LHCN-M2 (cell line): ENCODE data around the gene PLSCR1. TPM values are rescaled to one million over a fixed set of nuclear protein-coding genes. Genes with fewer than 3 reads are reported as not detected.
A peak's percentile ranks its signal among the peaks of the same experiment; 100 is the strongest.
"Not testable (repeated sequence)": the region's sequence is repeated elsewhere in the genome, so short reads cannot be mapped to it uniquely, and the experiment has no call there.

Source experiments
- DNase-seq: peaks from one replicate; pipeline ENCODE4 v3.0.0-alpha.2; 2012; ENCODE audit warnings: low read depth
- total RNA-seq: library from RNA; depleted of rRNA; stranded (reverse); fragments of >200 nt; gene quantifications from 2 replicates; pipeline ENCODE4 v1.2.3, GENCODE V29; 2014

PLSCR1 gene
- total RNA-seq, 1 experiment from 2014 or later = 214 TPM

GRCh38 chr3:146550070-146550615, 5.7 kb upstream of the PLSCR1 start:
- no peak for DNase-seq

DNA sequence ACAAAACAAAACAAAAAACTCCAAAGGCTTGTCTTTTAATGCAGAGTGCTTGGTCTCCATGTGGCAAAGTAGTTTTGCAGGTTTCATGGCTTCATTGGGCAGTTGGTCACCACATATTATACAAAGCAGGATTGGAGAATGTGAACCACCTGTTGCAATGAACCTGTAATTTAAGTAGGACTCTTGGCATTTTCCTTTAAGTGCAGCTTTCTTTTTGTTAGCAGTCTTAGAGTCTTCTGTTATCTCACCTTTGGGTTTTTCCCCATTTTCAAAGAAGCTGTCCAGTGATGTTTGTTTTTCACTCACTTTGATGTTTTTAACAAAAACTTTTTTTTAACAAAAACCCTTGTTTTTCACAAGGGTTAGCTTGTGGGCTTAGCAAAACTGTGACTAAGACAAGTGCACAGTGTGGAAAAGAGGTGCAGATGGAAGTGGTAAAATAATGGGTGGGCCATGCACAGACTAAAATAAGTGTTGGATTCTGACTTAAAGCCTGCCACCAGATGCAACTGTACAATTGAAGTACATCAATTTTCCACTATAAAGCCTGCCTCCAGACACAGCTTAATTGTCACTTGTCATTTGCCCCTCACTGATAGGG, 2.9 kb upstream of the PLSCR1 start:
- no peak for DNase-seq

DNA sequence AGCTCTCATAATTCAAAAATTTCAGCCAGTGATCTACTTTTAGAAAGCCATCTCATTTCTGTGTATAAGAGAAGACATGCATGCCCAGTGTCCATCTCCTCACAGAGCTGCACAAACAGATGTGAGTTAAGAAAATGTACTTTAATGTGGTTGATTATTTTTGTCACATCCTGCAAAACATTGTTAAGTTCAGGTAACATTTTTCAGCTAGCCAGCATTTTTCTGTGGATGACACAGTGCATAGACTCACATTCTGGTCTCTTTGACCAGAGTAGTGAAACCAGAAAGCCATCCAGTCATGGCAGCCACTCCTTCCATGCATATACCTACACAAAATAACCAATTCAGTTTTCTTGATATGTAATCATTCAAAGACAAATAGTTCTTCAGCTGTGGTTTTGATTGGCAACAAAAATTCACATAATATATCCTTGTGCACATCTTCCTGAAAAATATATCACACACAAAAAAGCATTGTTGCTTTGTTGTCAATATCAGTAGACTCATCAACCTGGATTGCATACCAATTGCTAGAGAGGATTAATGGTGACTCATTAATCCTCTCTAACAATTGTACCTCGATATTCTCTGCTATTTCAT, 2.1 kb upstream of the PLSCR1 start:
- no peak for DNase-seq

DNA sequence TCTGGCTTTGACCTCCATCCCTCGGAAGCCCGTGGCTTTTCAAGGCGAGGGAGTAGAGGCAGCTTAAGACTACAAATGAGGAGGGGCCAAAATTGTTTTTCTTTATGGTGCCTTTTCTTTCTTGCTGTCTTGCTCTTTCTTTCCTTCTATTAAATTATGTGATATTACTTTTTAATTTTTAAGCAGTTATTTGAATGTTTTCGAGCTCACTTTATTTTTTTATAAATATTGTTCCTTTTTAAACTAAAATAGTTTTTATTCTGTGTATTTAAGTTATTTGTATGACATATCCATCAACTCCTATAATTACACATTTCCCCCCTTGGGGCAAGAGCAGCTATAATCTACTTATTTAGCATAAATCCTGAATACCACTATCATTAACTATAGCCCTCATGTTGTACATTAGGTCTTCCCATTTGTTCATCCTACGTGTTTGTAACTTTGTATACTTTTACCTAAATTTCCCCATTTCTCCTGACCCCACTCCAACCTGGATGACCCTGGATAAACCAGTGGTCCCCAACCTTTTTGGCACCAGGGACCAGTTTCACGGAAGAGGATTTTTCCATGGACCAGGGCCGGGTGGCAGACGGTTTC, 622 bp upstream of the PLSCR1 start:
- DNase-seq = no peak

DNA sequence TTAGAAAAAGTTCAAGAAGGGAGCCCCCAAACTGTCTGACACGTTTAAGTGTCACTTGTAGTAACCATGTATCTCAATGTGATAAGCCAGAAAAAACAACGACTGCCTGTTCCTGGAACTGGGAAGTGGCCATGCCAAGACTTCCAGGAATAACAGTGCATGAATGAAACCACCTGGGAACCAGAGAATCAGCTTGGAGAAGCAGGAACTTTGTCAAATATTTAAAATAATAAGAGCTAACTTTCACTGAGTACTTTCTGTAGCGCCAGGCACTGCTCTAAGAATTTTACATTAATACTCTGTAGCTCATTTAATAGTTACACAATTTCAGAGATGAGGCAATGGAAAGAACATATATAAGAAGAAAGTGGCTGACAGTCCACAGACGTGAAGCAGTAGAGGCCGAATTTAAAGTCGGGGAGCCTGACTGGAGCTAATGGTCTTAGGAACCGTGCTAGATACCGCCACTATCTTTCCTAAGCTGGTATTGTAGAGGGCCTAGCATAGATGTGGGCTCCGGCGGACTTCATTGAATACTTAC, 876 bp downstream of the PLSCR1 start:
- DNase-seq = no peak

- no peak for DNase-seq
Observed at GRCh38 chr3:146542978-146543377, 1.4 kb downstream of the PLSCR1 start.

DNA sequence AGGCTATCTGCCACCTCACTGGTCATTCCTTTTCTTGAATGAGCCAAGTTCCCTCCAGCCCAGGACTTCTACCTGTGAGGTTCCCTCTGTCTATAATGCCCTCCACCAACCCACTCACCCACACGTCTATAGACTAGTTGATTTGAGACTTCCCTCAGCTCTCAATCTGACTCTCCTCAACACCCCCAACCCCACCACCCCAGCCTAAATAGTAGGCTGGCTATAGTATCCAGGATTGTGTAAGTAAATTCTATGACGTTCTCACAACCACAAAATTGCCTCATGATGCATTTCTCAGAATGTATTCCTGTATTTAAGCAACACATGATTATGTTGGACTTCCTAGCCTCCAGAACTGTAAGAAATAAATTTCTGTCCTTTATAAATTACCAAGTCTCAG, 2.2 kb downstream of the PLSCR1 start:
- DNase-seq = no peak

DNA sequence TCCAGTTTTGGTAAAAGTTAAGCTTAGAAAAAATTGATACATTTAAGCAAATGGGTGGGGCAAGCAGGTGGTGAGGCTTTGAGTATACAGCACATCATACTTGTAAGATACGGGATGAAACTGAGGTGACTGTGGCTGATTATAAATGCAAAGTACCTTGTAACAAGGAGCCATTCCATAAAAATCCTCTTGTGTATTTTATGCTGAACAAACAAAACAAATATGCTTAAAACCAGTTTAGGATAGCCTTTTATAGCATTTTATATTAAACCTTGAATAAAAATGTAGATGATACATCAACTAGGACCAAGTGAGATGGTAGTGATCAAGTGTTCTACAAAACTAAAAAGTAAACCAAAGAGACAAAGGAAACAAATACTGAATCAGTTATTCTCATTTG, 3.4 kb downstream of the PLSCR1 start:
- no peak for DNase-seq

- DNase-seq = no peak
Observed at GRCh38 chr3:146540236-146540635, 4.2 kb downstream of the PLSCR1 start.

DNA sequence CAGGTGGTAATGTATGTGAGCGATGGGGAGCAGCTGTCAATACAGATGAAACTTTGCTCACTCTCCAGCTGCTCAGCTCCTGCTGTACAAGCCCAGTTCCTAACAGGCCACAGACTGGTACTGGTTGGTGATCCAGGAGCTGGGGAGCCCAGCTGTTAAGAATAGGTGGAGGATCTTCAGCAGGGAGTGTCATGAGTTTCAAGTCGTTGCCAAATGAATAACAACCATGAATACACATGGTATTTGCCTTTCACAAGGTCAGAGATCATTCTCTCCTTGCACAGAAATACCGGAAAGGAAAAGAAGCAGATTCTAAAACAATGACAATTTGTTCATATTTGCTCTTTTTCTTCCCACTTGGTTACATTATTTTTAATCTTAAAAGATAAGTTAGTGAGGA, 5.1 kb downstream of the PLSCR1 start:
- DNase-seq = peak; percentile 73

- no peak for DNase-seq
Observed at GRCh38 chr3:146537603-146538002, 6.8 kb downstream of the PLSCR1 start.

GRCh38 chr3:146536681-146537080, 7.7 kb downstream of the PLSCR1 start:
- no peak for DNase-seq

GRCh38 chr3:146532406-146532805, 12.0 kb downstream of the PLSCR1 start:
- DNase-seq = no peak

DNA sequence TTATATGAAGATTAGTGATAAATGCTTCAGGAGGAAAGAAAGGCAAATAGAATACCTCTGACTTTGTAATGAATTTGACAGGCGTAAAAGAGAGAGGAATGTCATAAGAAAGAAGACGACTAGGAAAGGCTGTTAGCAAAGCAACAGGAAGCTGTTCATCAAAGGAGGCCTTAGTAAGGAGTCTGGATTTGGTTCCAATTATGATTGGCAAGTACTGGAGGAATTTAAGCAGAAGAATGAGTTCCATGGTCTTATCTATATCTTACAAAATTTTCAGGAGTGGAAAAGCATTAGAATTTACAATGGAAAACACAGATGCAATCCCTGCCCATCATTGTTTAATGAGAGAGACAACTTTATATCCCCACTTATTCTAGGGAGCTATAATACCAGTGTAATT, 13.8 kb downstream of the PLSCR1 start:
- no peak for DNase-seq

- DNase-seq = no peak
Observed at GRCh38 chr3:146529021-146529420, 15.4 kb downstream of the PLSCR1 start.

GRCh38 chr3:146524961-146525360, 19.4 kb downstream of the PLSCR1 start:
- DNase-seq = no peak

DNA sequence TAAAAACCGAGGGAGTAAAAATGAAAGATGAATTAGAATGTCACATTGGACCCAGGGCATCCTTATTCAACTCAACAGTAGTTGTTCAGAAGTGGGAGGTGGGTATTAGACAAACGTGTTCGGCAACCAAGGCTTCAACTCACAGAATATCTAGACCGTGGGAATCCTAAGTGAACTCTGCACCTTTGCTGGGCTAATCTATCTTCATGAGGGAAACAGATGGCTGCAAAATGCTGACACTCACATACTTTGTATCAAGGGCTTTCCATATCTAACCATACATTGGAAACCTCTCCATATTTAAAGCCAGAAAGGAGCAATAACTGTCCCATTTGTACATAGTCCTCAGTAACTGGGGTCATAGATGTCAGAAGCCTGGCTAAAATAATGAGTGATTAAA, 20.9 kb downstream of the PLSCR1 start:
- DNase-seq = no peak

- DNase-seq = not testable (repeated sequence)
Observed at GRCh38 chr3:146522174-146523158, 21.9 kb downstream of the PLSCR1 start.

DNA sequence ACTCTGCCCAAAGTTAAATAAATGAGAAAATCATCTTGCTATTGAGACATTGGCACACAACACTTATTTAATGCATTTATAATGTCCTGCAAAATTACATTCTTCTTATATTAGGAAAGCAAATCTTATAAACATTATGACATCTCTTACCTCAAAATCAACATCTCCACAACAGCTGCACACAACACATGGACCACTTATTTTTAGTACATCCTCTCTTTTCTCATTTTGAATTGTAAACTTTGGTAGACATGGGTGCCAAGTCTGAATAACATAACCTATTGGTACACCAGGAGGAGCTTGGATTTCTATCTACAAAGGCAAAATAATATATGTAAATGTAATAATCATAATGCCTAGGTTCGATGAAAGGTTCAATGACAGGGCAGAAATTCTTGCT, 23.0 kb downstream of the PLSCR1 start:
- peak; percentile 75 for DNase-seq

GRCh38 chr3:146519810-146520209, 24.6 kb downstream of the PLSCR1 start:
- no peak for DNase-seq

DNA sequence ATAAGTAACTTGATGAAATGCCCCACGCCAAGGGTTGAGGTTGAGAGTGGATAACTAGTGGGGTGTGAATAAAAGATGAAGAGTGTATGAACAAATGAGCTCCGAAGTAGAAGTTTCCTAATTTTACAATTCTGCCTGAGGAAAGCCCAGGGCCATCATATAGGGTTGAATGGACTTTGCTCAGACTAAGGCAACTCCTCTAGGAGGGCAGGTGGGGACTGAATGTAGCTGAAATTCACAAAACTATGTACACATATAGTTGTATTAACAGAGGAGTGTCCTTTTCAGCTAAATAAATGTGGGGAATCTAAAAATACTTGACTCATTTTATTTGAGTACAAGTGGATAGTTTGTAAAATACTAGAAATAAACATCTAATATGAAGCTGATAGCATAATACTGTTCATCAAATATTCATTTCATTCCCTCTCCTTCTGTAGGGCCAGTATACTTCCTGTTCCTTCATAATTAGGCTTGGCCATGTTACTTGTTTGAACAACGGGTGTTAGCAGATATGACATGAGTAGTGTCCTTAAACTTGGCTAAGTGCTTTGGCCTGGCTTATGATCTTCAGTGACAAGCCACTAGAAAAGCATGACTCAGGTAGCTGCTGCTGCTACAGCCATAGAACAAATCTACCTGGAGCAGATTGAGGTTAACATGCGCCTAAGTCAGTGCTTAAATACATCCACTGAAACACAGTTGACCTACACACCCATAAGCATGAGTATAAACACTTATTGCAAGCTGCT, 26.5 kb downstream of the PLSCR1 start:
- DNase-seq = no peak
